Endodermal cell (in vitro differentiated cells): Measurements from ENCODE around the gene FAM168A. TPM values are rescaled to one million over a fixed set of nuclear protein-coding genes. Genes with fewer than 3 reads are reported as not detected.

Experiments used
- DNase-seq: peaks from one replicate; pipeline ENCODE4 v3.0.0-alpha.2; 2017
- H3K27ac ChIP-seq: 2 replicates; pipeline ENCODE4 v1.5.1; 2013; ENCODE audit warnings: mild to moderate bottlenecking, low read depth, low read length, moderate library complexity
- H3K27me3 ChIP-seq: 2 replicates; pipeline ENCODE4 v1.6.1; 2013; ENCODE audit warnings: mild to moderate bottlenecking, low read length, moderate library complexity; ENCODE audit not compliant: insufficient read depth, control insufficient read depth, poor library complexity, severe bottlenecking
- H3K36me3 ChIP-seq: 2 replicates; pipeline ENCODE4 v1.7.0; 2013; ENCODE audit warnings: mild to moderate bottlenecking, low read length, moderate library complexity; ENCODE audit not compliant: control insufficient read depth, insufficient read depth
- H3K4me1 ChIP-seq: one replicate; pipeline ENCODE4 v1.7.0; 2013; ENCODE audit warnings: low read length; ENCODE audit not compliant: control insufficient read depth, insufficient read depth
- H3K4me3 ChIP-seq: 2 replicates; pipeline ENCODE4 v1.5.1; 2013; ENCODE audit warnings: mild to moderate bottlenecking, low read length, moderate library complexity
- H3K9ac ChIP-seq: 2 replicates; pipeline ENCODE4 v1.6.1; 2013; ENCODE audit warnings: mild to moderate bottlenecking, low read length, moderate library complexity; ENCODE audit not compliant: poor library complexity, severe bottlenecking; ENCODE audit errors: extremely low read depth
- H3K9me3 ChIP-seq: 2 replicates; pipeline ENCODE4 v1.6.1; 2013; ENCODE audit warnings: mild to moderate bottlenecking, low read length, moderate library complexity; ENCODE audit not compliant: control insufficient read depth
- H3K27ac Mint-ChIP-seq: 2 replicates; pipeline ENCODE4 v1.8.0; 2020; ENCODE audit warnings: mixed read lengths
- H3K27me3 Mint-ChIP-seq: 2 replicates; pipeline ENCODE4 v1.8.0; 2021; ENCODE audit warnings: mild to moderate bottlenecking, mixed read lengths; ENCODE audit not compliant: insufficient read depth
- H3K36me3 Mint-ChIP-seq: 2 replicates; pipeline ENCODE4 v1.8.0; 2020; ENCODE audit warnings: low read depth, mixed read lengths
- H3K4me1 Mint-ChIP-seq: 2 replicates; pipeline ENCODE4 v1.8.0; 2020; ENCODE audit warnings: mixed read lengths
- H3K4me3 Mint-ChIP-seq: 2 replicates; pipeline ENCODE4 v1.8.0; 2020; ENCODE audit warnings: mild to moderate bottlenecking, moderate library complexity, mixed read lengths
- H3K9me3 Mint-ChIP-seq: 2 replicates; pipeline ENCODE4 v1.8.0; 2020; ENCODE audit warnings: mild to moderate bottlenecking, mixed read lengths
- CTCF ChIP-seq: fragments of 200-600 bp; sonication (generic); conservative IDR thresholded peaks from 2 replicates; pipeline ENCODE4 v1.5.0; 2021; ENCODE audit warnings: antibody characterized with exemption, mild to moderate bottlenecking
- WGBS, 2 experiments: methylation state at CpG; one replicate each; pipeline versions ENCODE4 v1.1.5 to v1.1.7; 2013; ENCODE audit warnings: missing lambda C conversion rate in 2 of 2, mixed read lengths in 1 of 2; ENCODE audit not compliant: insufficient coverage in 1 of 2, insufficient read length in 1 of 2; 5-methylcytosine and 5-hydroxymethylcytosine counted together
- total RNA-seq, 2 donors: library from RNA; stranded (reverse); fragmentation: NEBNext Ultra II Directional in 1 of 2; extraction: Animal tissue kit (Norgen Biotek cat#: 25700) in 1 of 2; gene quantifications; 2 replicates in 1 of 2; 3 replicates in 1 of 2; pipeline ENCODE4 v1.2.1, GENCODE V29; 2021

Gene FAM168A
- total RNA-seq, 2 donors from 2014 or later, result 27.4 to 31.6 TPM

GRCh38 chr11:73387594-73388264, 210.2 kb downstream of the FAM168A start:
- peak; percentile 76 for DNase-seq
- Mint-ChIP-seq H3K4me3 (no peak overlapping the region), H3K27me3 (no peaks in the 10 kb centered on the region), H3K36me3 (no peaks in the 10 kb centered on the region), H3K4me1 (peaks cover 9% of the 10 kb centered on the region), H3K9me3 (no peaks in the 10 kb centered on the region), H3K27ac (peak overlapping the region; percentile 61)
- peak; percentile 35 for TF ChIP-seq CTCF
- Histone ChIP-seq H3K36me3 (no peaks in the 10 kb centered on the region), H3K9ac (no peak overlapping the region), H3K27me3 (no peaks in the 10 kb centered on the region), H3K4me1 (no peaks in the 10 kb centered on the region), H3K9me3 (no peaks in the 10 kb centered on the region), H3K27ac (peak overlapping the region; percentile 57), H3K4me3 (no peak overlapping the region)
- WGBS, 2 experiments, result 85 to 89% methylated on average over 17 to 21 of the region's 21 CpGs

DNA sequence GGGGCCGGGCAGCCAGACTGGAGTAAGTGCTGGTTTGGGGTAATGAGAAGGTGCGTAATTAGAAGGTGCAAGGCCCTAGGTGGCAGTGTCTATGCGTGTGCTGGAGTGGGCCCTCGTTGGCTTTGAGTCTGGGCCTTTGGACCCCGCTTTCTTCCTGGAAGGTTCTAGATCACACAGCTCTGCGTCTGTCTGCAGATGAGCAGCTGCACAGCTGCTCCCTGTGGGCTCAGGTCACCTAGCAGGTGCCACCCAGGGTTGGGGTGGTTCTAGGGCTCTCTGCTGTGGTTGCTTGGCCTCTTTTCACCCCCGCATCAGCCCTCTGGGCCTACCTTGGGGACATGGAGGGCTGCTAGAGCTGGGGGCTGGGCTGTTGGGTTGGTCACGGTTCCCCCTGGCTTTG, 211.4 kb downstream of the FAM168A start:
- Mint-ChIP-seq H3K36me3 (no peaks in the 10 kb centered on the region), H3K27ac (no peak overlapping the region), H3K4me3 (no peak overlapping the region), H3K27me3 (no peaks in the 10 kb centered on the region), H3K4me1 (peaks cover 9% of the 10 kb centered on the region), H3K9me3 (no peaks in the 10 kb centered on the region)
- no peak for DNase-seq
- TF ChIP-seq CTCF, result no peak
- Histone ChIP-seq H3K4me3 (no peak overlapping the region), H3K4me1 (no peaks in the 10 kb centered on the region), H3K9me3 (no peaks in the 10 kb centered on the region), H3K27ac (no peak overlapping the region), H3K36me3 (no peaks in the 10 kb centered on the region), H3K27me3 (no peaks in the 10 kb centered on the region), H3K9ac (no peak overlapping the region)
- WGBS, 2 experiments, result 94 to 100% methylated on average over 4 to 8 of the region's 8 CpGs

DNA sequence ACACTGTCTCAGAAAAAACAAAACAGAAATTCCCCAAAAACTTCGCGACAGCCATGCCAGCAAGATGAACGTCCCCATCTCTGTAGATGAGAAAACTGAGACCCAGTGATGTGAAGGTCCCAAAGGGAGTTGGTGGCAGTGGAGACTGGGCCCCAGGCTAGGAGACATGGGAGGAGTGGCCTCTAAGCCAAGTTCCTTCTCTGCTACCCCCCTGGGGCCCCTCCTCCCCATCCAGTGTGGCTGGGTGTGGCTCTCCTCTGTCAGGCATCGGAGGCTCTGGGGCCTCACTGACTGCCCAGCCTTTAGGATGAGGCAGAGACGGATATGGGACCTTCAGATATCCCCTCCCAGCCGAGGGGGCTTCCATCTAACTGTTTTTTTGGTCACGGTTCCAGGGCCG, 211.9 kb downstream of the FAM168A start:
- Mint-ChIP-seq H3K4me3 (no peak overlapping the region), H3K4me1 (peaks cover 9% of the 10 kb centered on the region), H3K27ac (peak overlapping the region; percentile 48), H3K36me3 (no peaks in the 10 kb centered on the region), H3K27me3 (no peaks in the 10 kb centered on the region), H3K9me3 (no peaks in the 10 kb centered on the region)
- DNase-seq, result no peak
- H3K9me3 ChIP-seq, result no peaks in the 10 kb centered on the region
- H3K4me3 ChIP-seq, result no peak overlapping the region
- H3K36me3 ChIP-seq, result no peaks in the 10 kb centered on the region
- no peak overlapping the region for H3K9ac ChIP-seq
- H3K27ac ChIP-seq, result no peak overlapping the region
- no peaks in the 10 kb centered on the region for H3K4me1 ChIP-seq
- TF ChIP-seq CTCF, result no peak
- no peaks in the 10 kb centered on the region for H3K27me3 ChIP-seq
- 86 to 94% methylated on average over 6 to 8 of the region's 8 CpGs for WGBS, 2 experiments
